Pancreas (tissue), 10 donors: ENCODE data around the gene CHN1. TPM values are rescaled to one million over a fixed set of nuclear protein-coding genes. Genes with fewer than 3 reads are reported as not detected.

ENCODE experiments used
- ATAC-seq, 4 donors: fragments of 200-7000 bp; cut with Tn5 transposase; one replicate each; pipeline versions ENCODE4 v1.8.0 to v1.9.1; 2020; ENCODE audit warnings: mild to moderate bottlenecking in 4 of 4, moderate library complexity in 4 of 4
- DNase-seq, 6 donors: peaks; one replicate each; pipeline ENCODE4 v3.0.0-alpha.2; 2020
- FAIRE-seq: peaks from 2 replicates; lab custom pipeline; 2012; peaks lifted over from hg19 to GRCh38; lab: Jason Lieb, UNC
- H3K27ac ChIP-seq, 4 donors: fragments of 200-600 bp; sonication (generic); 1 replicate in 3 of 4; 2 replicates in 1 of 4; pipeline versions ENCODE4 v1.5.0 to v1.8.0; 2020
- H3K27me3 ChIP-seq, 4 donors: fragments of 200-600 bp; one replicate each; pipeline ENCODE4 v1.8.0; 2021
- H3K36me3 ChIP-seq, 3 donors: fragments of 200-600 bp; sonication (generic) in 1 of 3; one replicate each; pipeline versions ENCODE4 v1.5.0 to v1.8.0; 2020 to 2021
- H3K4me1 ChIP-seq, 3 donors: fragments of 200-600 bp; one replicate each; pipeline ENCODE4 v1.8.0; 2021
- H3K4me3 ChIP-seq, 4 donors: fragments of 200-600 bp; sonication (generic) in 2 of 4; one replicate each; pipeline versions ENCODE4 v1.5.0 to v1.8.0; 2020 to 2021
- H3K9me3 ChIP-seq, 4 donors: fragments of 200-600 bp; one replicate each; pipeline ENCODE4 v1.8.0; 2021
- WGBS, 2 donors: extraction: QIAGEN DNeasy Blood & Tissue Kit; methylation state at CpG; one replicate each; pipeline ENCODE4 v1.1.7; 2013; 5-methylcytosine and 5-hydroxymethylcytosine counted together
- intact Hi-C, 3 donors: fragments of 100-400 bp; cut with DNase I; formaldehyde crosslinking; loops; one replicate each; pipeline versions ENCODE4 v1.11.1 to v1.14.2; 2022
- polyA plus RNA-seq, 2 donors: library from polyadenylated mRNA; stranded (reverse); fragments of 200-250 nt; gene quantifications; one replicate each; pipeline ENCODE4 v1.2.3, GENCODE V29; 2013
- total RNA-seq, 6 donors: library from RNA; stranded (reverse); fragmentation: NEBNext Ultra II Directional in 4 of 6; extraction: Animal tissue kit (Norgen Biotek cat#: 25700) in 4 of 6; gene quantifications; one replicate each; pipeline versions ENCODE4 v1.2.1 to v1.2.4, GENCODE V29; 2021 to 2023
- TF ChIP-seq, protein P1 (sequence below), 4 donors: fragments of 200-600 bp; sonication (generic) in 3 of 4; IDR thresholded peaks; one replicate each; pipeline versions ENCODE4 v1.5.0 to v1.8.0; 2021; ENCODE audit warnings: antibody characterized with exemption in 4 of 4
- donor health status: healthy with polysubstance abuse.
- donor health status: DM: no; HTN: no; CAD: no; lungs with moderate emphysema.
- donor health status: DM: no; HTN: no; CAD: no.
- donor health status: control.
- donor health status: control.
- donor health status: Bipolar disorder and iron deficiency.
- donor health status: DM: yes; HTN: yes; CAD: no.
- donor health status: DM: no; HTN: no; CAD: no.
- donor health status: DM: no; HTN: no; CAD: no.
- donor health status: DM: yes; HTN: yes; CAD: no.

Gene CHN1
- total and polyA plus RNA-seq, 8 donors = 1.3 to 15.4 (median 3.7) TPM

DNA sequence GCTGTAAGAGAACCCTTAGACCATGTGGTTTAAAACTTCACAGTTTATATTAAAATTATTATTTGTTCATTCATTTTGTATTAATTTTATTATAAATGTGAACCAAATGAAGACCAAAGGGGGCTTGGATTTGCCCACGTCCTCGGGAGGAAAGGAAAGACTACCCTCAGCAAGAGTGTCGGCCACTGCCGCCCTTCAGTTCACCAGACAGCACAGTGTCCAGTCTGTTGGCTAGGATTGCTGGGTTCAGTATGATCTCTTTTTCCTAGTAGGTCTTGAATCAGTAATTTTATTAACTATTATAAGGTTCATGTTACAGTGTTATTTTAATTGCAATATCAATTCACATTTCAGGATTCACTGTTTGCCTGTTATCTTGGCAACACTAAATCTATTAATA lies 162.7 kb downstream of the CHN1 start:
- H3K4me1 ChIP-seq = peaks cover 0 to 14% (median 6%) of the 10 kb centered on the region in 3 donors
- no peak overlapping the region for H3K4me3 ChIP-seq
- no peaks in the 10 kb centered on the region for H3K36me3 ChIP-seq
- FAIRE-seq (no peak), DNase-seq (no peak), ATAC-seq (no peak)
- TF ChIP-seq, protein P1, sequence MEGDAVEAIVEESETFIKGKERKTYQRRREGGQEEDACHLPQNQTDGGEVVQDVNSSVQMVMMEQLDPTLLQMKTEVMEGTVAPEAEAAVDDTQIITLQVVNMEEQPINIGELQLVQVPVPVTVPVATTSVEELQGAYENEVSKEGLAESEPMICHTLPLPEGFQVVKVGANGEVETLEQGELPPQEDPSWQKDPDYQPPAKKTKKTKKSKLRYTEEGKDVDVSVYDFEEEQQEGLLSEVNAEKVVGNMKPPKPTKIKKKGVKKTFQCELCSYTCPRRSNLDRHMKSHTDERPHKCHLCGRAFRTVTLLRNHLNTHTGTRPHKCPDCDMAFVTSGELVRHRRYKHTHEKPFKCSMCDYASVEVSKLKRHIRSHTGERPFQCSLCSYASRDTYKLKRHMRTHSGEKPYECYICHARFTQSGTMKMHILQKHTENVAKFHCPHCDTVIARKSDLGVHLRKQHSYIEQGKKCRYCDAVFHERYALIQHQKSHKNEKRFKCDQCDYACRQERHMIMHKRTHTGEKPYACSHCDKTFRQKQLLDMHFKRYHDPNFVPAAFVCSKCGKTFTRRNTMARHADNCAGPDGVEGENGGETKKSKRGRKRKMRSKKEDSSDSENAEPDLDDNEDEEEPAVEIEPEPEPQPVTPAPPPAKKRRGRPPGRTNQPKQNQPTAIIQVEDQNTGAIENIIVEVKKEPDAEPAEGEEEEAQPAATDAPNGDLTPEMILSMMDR (IDR thresholded peaks at IDR 0.05) = no peak
- intact Hi-C loops = no loop called here
- H3K9me3 ChIP-seq = no peaks in the 10 kb centered on the region
- WGBS, 2 donors = 96% methylated on average over 4 of the region's 4 CpGs
- no peaks in the 10 kb centered on the region for H3K27me3 ChIP-seq
- no peak overlapping the region for H3K27ac ChIP-seq

DNA sequence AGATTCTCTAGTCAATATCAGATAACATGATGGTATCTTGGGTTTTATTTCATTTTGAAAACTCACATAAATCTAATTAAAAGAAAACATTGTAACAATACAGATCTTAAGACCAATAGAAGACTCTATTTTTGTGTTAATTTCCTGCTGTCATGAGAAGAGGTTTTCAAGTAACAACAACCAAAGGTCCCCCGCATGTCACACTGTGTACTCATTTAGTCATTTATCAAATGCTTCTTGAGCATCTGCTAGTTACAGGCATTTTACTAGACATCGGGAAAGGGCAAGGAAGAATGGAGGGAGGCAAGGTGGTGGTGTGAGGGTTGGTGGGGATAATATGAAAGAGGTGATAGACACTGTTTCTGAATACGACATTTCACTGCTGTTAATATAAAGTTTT lies 163.2 kb downstream of the CHN1 start:
- TF ChIP-seq, protein P1 (IDR thresholded peaks at IDR 0.05) = no peak
- WGBS, 2 donors = 93 to 94% methylated on average over 3 of the region's 3 CpGs
- no peak for ATAC-seq

DNA sequence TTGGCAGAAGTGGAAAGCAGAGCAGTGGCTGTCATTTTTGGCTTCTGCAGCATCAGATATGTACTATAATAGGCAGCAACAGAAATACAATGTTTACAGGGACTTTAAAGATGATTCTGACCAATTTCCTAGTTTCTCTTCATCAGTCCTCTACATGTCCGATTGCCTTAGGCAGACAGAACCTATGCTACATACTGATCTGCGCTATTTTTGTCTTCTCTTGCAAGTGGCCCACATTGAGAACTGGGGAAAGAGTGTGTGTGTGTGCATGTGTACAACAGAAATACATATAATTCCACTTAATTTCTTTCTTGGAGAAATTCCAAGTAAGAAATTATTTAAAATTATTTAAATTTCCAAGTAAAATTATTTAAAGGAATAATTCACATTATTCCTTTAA lies 163.8 kb downstream of the CHN1 start:
- Histone ChIP-seq H3K27ac (no peak overlapping the region), H3K36me3 (no peaks in the 10 kb centered on the region), H3K4me3 (no peak overlapping the region), H3K9me3 (no peaks in the 10 kb centered on the region), H3K4me1 (peaks cover 0 to 14% (median 6%) of the 10 kb centered on the region in 3 donors), H3K27me3 (no peaks in the 10 kb centered on the region)
- FAIRE-seq (no peak), DNase-seq (no peak), ATAC-seq (no peak)
- TF ChIP-seq, protein P1 (IDR thresholded peaks at IDR 0.05) = no peak
- intact Hi-C loops = no loop called here
- WGBS, 2 donors = 90 to 93% methylated on average over 2 of the region's 2 CpGs

More for the DNA sequence above, 163.2 kb downstream of the CHN1 start:
- Histone ChIP-seq H3K36me3 (no peaks in the 10 kb centered on the region), H3K4me3 (no peak overlapping the region), H3K27me3 (no peaks in the 10 kb centered on the region), H3K9me3 (no peaks in the 10 kb centered on the region), H3K27ac (no peak overlapping the region), H3K4me1 (peaks cover 0 to 14% (median 6%) of the 10 kb centered on the region in 3 donors)
- DNase-seq (no peak), FAIRE-seq (no peak)
- intact Hi-C loops = no loop called here

DNA sequence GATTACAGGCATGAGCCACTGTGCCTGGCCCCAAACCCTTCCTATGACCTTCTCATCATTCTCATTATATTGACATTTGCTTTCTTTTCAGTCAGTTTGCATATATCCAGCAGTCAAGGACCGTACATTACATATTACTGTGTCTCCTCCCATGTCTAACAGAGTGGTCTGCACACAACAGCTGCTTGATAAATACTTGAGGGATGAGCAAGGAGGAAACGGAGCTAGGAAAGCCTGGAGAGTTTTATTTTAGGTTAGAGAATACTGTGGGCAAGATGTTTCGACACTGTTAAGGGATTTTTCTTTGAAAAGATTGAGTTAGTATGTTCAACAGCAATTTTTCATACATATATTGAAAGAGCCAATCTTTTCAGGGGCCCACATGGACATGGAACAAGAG lies 164.7 kb downstream of the CHN1 start:
- TF ChIP-seq, protein P1 (IDR thresholded peaks at IDR 0.05) = no peak
- H3K9me3 ChIP-seq = no peaks in the 10 kb centered on the region
- H3K4me3 ChIP-seq = no peak overlapping the region
- 89 to 93% methylated on average over 3 of the region's 3 CpGs for WGBS, 2 donors
- no peak for DNase-seq
- FAIRE-seq = no peak
- no peaks in the 10 kb centered on the region for H3K27me3 ChIP-seq
- H3K4me1 ChIP-seq = peaks cover 0 to 14% (median 6%) of the 10 kb centered on the region in 3 donors
- no peaks in the 10 kb centered on the region for H3K36me3 ChIP-seq
- intact Hi-C loops = no loop called here
- ATAC-seq = no peak
- no peak overlapping the region for H3K27ac ChIP-seq

DNA sequence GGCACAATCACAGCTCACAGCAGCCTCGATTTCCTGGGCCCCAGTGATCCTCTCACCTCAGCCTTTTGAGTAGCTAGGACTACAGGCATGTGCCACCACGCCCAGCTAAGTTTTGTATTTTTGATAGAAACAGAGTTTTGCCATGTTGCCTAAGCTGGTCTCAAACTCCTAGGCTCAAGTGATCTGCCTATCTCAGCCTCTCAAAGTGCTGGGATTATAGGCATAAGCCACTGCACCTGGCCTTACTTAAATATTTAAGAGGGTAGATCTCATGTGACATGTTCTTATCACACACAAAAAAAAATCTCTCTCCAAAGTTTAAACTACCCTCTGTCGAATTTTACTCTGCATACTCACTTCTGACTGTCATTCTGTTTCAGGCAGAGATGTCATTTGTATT lies 165.5 kb downstream of the CHN1 start:
- intact Hi-C loops = no loop called here
- ATAC-seq (no peak), DNase-seq (no peak), FAIRE-seq (no peak)
- Histone ChIP-seq H3K9me3 (no peaks in the 10 kb centered on the region), H3K4me1 (peaks cover 0 to 10% (median 1%) of the 10 kb centered on the region in 3 donors), H3K4me3 (no peak overlapping the region), H3K27me3 (no peaks in the 10 kb centered on the region), H3K27ac (no peak overlapping the region), H3K36me3 (no peaks in the 10 kb centered on the region)
- TF ChIP-seq, protein P1 (IDR thresholded peaks at IDR 0.05) = no peak
- 72 to 78% methylated on average over 3 of the region's 3 CpGs for WGBS, 2 donors
